KG1 (cell line): ENCODE data around the gene KRT75.

Experiments
- DNase-seq: peaks from one replicate; lab custom pipeline; 2025; lab: John Stamatoyannopoulos, UW

Gene KRT75

DNA sequence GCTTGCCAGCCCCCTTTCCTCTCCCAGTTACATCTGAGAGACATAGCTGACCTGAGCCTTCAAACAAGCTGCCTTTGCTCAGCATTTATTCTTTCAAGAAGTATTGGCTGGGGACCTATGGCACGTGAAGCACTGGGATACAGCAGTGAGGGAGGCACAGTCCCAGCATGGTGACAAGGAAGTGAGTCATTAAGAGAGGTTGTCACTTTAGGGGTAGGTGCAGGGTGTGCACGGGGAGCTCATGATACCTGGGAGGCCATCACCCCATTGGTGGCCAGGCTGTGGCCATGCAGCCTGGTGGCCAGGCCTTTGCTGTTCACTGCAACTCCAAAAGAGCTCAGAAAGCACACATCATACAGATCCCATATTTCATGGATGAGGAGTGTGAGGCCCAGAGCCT, 5.7 kb upstream of the KRT75 start:
- no peak for DNase-seq

DNA sequence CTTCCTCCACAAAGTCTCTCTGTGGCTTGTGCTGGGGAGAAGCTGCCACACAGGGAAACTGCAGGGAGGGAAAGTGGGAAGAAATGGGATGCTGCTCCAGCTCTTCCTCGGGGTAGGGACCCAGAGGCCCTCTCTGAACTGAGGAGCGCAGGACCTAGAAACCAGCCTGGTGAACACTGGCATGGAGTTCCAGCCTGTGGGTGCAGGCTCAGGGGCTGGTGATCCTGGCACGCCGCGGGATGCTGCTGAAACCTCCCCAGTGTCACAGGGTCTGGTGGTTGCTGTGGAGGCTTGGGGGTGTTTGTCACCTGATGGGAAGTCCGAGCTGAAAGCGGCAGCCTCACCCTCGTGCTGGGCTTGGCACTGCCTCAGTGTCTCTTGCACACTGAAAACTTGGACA, 5.2 kb upstream of the KRT75 start:
- no peak for DNase-seq

DNA sequence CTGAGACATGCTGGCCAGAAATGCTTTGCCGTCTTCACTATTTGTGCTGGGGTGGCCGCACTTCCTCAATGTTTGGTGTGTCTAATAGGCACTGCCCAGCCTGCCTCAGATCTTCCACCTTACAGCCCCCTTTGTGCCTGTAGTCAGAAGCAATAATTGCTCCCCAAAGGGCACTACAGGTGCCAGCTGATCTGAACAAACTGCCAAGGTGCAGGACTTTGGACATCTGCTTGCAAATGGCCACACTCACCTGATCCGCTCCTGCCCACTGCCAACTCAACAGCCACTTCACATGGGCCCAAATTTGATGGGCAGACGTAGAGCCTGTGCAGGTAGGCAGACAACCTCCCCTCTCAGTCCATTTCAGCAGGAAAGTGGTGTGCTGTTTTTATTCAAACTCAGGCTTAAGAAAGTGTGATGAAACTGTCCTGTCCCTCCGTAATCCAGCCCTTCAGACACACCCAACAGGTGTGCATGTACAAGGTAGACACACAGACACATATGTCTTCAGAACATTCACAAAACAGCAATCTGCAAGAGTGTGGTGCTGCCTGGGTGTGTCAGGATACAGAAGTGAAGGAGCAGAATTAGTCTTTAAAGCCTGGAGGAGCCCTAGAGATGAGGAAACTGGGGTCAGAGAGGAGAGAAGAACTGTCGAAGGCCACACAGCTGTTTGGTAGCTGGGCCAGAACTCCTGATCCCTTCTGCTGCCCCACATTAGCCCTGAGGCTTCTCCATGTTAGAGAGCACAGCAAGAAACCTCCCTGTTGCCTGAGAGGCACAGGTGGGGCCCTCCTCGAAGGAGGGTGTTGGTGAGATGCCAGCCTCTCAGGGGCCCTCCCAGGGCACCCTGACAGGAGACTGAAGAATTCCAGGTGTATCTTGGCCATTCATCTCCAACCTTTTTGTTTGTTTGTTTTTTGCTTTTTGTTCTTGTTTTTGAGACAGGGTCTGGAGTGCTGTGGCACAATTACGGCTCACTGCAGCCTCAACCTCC, 4.4 kb upstream of the KRT75 start:
- DNase-seq: no peak

DNA sequence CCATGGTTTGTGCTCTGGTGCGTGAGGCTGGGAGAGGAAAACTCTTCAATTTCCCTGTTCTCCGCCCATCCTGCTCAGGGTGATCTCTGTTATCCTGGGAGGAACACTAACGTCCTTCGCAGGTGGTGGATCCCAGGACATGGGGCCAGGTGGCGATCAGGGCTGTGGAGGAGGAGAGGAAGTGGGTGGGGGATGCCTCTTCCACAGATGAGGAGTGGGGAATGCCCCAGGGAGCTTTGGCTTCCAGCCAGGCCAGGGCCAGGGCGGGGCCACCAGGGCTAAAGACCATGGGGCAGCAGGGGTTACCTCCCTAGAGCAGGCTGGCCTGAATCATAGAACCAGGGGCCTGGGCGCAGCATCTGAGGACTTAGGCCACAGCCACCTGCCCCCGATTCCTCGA, 3.3 kb upstream of the KRT75 start:
- no peak for DNase-seq

GRCh38 chr12:52436828-52437474, 2.8 kb upstream of the KRT75 start:
- DNase-seq: no peak

- DNase-seq: no peak
These were observed 2.0 kb upstream of the KRT75 start for GRCh38 chr12:52436000-52436827.

GRCh38 chr12:52435659-52435999, 1.5 kb upstream of the KRT75 start:
- DNase-seq: no peak

- DNase-seq: no peak
These were observed 774 bp upstream of the KRT75 start for GRCh38 chr12:52434760-52435530.

DNA sequence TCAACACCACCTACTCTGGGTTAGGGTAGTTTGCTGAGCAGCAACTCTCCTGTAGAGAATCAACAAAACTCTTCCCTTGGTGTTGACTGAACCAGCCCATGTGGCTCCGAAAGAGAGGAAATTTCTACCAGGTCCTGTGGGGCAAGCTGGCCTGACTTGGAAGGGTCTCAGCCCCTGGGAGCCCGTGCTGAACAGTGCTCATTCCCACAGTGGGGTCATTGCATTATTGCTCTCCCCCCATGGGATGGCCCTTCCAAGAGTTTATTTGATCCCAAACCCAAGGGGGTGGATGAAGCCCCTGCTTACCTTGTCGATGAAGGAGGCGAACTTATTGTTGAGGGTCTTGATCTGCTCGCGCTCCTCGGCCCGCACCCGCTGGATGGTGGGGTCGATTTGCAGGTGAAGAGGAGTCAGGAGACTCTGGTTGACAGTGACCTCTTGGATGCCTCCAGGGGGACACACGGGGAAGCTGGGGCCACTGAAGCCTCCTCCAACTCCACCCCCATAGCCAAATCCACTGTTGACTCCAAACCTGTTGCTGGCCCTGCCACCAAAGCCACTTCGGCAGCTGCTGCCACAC, 580 bp downstream of the KRT75 start:
- DNase-seq: no peak

GRCh38 chr12:52432559-52433207, 1.5 kb downstream of the KRT75 start:
- no peak for DNase-seq

GRCh38 chr12:52428121-52428520, 6.0 kb downstream of the KRT75 start:
- DNase-seq: no peak

GRCh38 chr12:52427083-52427482, 7.1 kb downstream of the KRT75 start:
- DNase-seq: no peak

DNA sequence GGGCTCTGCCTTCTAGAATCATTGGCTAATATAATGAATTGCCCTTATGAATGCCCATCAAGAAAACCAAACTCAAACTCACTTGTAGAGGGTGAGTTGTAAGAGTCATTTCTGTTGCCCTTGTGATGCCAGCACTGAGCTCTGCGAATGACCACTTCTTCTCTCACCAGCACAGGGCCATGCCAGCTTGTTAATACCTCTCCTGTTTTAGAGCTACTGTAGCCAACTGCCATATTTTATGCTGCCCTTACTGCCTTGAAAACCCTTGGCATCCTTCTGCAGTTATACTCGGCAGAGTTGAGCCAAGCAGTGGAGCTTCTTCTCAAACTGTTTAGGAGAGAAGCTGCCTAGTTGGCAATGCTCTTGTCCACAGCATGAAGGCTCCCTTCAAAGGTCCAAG, 8.1 kb downstream of the KRT75 start:
- no peak for DNase-seq

- DNase-seq: no peak
These were observed 8.7 kb downstream of the KRT75 start for GRCh38 chr12:52425466-52425865.

GRCh38 chr12:52423661-52424500, 10.3 kb downstream of the KRT75 start:
- DNase-seq: no peak

DNA sequence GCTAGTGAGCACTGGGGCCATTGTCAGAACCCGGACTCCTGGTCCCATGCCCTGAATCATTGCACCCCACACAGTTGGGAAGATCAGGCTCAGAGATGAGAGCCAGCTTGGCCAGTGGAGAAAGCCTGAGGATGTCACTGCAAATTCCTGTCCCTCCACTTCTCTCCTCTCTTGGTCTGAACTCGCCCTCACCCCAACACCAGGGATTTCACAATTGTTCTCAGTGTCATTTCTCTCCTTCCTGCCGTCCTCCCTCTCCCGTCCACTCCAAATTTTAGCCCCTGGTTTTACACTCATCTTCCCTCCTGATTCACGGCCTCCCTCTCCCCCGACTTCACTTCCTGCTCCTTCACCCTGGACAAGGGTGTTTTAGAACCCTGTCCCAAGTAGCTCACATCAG, 11.1 kb downstream of the KRT75 start:
- no peak for DNase-seq

DNA sequence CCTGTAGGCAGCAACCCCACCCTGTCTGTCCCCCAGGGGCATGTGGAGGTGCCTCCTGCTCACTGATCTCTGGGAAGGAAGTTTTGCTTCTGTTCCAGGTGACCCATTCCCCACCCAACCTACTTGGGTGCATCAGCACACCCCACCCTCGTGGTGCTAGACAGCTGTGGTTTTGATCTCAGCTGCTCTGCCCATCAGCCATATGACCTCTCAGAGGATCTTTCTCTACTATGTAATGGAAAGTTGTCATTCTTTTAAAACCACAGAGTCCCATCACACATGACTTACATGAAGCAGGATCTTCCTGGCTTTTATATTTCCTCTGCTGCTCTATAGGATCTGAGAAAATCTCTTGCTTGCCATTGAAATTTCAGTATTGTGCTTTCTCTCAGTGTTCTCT, 14.5 kb downstream of the KRT75 start:
- no peak for DNase-seq

GRCh38 chr12:52418576-52419110, 15.5 kb downstream of the KRT75 start:
- DNase-seq: no peak

DNA sequence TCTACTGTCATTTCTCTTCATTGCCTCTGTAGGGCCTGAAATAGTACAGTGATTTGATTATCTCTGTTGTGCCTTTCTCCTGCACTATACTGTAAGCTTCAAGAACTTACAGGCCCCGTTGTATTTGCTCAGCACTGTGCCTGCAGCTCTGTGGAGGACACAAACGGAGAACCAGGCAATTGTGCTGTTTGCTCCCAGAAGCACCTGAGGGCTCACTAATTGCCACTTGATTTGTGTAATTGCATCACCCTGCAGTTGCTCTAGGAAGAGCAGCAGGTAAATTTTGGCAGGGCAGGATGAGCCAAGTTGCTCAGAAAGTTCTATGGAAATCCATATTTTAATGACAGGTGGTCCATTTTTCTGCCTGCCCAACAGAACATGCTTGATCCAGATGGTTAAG, 16.4 kb downstream of the KRT75 start:
- no peak for DNase-seq

DNA sequence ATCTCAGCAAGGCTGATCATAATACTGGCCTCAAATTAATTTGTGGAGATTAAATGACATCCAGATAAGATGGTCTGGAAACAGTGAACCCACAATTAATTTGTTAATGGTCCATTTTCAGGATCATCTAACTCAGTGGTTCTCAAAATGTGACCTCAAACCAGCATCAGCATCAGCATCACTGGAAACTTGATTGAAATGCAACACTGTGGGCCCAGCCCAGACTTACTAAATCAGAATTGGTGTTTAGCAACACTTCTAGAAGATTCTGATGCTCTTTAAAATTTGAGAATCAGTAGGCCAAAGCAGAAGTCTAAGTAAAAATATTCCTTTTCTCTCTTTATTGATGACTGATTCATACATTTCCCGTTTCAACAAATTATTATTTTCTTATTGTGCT, 17.4 kb downstream of the KRT75 start:
- no peak for DNase-seq
